ENCODE results near the gene HLCS.

Gene HLCS

DNA sequence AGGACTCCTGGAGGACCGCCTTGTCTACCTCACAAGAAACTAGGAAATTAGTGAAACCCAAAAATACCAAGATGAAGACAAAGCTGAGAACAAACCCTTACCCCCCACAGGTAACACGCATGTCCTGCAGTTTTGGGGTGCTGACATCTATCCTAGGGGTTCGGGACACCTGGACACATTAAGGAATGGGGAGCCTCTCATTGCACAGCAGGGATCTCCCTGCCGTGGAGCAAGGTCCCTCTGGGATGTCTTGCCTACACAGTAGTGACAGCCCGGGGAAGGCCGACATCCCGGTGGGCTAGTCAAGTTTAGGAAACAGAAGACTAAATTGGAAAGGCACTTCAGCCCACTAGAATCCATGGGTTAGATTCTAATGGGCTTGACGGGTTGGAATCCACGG, 223.0 kb downstream of the HLCS start:
- no peak for TF ChIP-seq CTCF (IDR thresholded peaks at IDR 0.05; ENCODE audit: low read depth, low read length)

DNA sequence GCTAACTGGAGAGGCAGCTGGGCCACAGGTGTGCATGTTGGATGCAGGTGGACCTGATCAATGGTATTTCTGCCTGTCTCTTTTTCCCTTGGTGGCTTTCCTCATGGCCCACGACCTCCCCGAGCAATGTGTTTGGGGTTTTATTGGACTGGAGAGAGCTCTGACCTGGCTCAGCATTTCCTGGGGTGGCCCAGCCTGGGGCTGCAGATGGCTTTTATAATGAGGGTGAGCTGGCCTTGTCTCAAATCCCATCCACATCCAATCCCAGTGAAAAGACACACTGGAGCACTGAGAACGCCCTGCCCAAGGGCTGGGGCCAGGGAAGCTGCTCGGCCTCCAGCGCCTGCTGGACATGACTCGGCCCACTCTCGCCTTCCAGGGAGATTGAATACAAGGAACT, 223.5 kb downstream of the HLCS start:
- TF ChIP-seq CTCF (IDR thresholded peaks at IDR 0.05; ENCODE audit: low read depth, low read length), result no peak
- H3K4me3 ChIP-seq (ENCODE audit: low read depth, low read length), result no peak overlapping the region

More for the DNA sequence above, 223.0 kb downstream of the HLCS start:
- no peak overlapping the region for H3K4me3 ChIP-seq (ENCODE audit: low read depth, low read length)

- TF ChIP-seq CTCF (IDR thresholded peaks at IDR 0.05; ENCODE audit: low read depth, low read length), result no peak
- no peak overlapping the region for H3K4me3 ChIP-seq (ENCODE audit: low read depth, low read length)
Observed at GRCh38 chr21:36741506-36741905, 225.0 kb downstream of the HLCS start.

- no peak overlapping the region for H3K4me3 ChIP-seq (ENCODE audit: low read depth, low read length)
- no peak for TF ChIP-seq CTCF (IDR thresholded peaks at IDR 0.05; ENCODE audit: low read depth, low read length)
Observed at GRCh38 chr21:36738489-36739126, 227.9 kb downstream of the HLCS start.

DNA sequence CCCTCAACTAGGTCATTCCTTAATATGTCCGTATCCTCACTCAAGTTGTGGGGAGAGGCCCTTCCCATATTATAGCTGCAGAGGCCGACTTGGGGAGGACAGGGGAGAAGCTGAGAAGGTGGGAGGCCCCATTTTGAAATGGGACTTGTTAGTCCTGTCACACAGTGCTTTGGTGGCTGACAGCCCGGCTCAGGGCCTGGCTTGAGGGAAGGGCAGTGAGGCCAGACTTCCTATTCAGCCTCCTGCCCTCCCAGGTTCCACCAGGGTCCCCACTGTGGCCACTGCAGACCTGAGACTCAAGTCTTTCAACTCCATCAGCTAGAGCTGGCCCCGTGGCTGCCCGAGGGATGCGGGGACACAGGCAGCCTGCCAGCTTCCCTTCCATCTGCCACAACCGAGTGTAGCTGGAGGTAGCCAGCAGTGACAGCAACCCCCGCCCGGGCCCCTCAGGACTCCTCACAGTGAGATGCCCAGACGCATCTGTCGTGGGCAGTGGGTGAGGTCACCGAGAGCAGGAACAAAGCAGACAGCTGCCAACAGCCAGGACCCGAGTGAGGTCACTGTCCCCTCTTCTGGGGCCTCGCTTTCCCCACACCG, 230.6 kb downstream of the HLCS start:
- H3K4me3 ChIP-seq (ENCODE audit: low read depth, low read length), result no peak overlapping the region
- no peak for TF ChIP-seq CTCF (IDR thresholded peaks at IDR 0.05; ENCODE audit: low read depth, low read length)

DNA sequence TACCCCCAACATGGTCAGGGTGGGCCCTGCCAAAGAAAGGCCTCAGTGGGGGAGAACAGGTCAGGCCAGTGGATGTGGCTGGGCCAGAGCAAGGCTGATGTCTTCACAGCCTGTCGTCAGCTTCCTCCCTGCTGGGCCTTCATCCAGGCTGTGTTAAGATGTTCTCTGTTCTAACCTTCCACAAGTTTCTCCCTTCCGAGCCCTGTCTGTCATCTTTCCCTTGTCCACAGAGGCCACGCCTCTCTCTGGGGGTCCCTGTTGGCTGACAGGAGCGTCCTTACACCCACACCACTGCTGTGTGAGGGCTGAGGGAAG, 231.3 kb downstream of the HLCS start:
- no peak for TF ChIP-seq CTCF (IDR thresholded peaks at IDR 0.05; ENCODE audit: low read depth, low read length)

GRCh38 chr21:36734367-36735200, 231.9 kb downstream of the HLCS start:
- no peak overlapping the region for H3K4me3 ChIP-seq (ENCODE audit: low read depth, low read length)
- no peak for TF ChIP-seq CTCF (IDR thresholded peaks at IDR 0.05; ENCODE audit: low read depth, low read length)

More for the DNA sequence above, 231.3 kb downstream of the HLCS start:
- H3K4me3 ChIP-seq (ENCODE audit: low read depth, low read length), result no peak overlapping the region

Data from WI38 (cell line).